Panc1 (cell line): ENCODE data around the gene LNX1. TPM values are rescaled to one million over a fixed set of nuclear protein-coding genes. Genes with fewer than 3 reads are reported as not detected.

Source experiments
- ATAC-seq: fragments of 200-7000 bp; cut with Tn5 transposase; 2 replicates; pipeline ENCODE4 v1.9.1; 2020; ENCODE audit warnings: mild to moderate bottlenecking, moderate library complexity
- BruUV-seq: library from RNA; stranded (reverse); fragments of 400-500 nt; replicated peaks from 2 replicates; lab custom pipeline; 2021; lab: Mats Ljungman, UMichigan
- CTCF ChIA-PET: fragments of 300-600 bp; sonication (Branson Sonifier 250); formaldehyde crosslinking; loops from one replicate; lab custom pipeline; 2022; ENCODE audit warnings: antibody characterized with exemption; lab: Charles Lee
- POLR2A ChIA-PET: fragments of 300-600 bp; sonication (Branson Sonifier 250); formaldehyde crosslinking; loops from one replicate; lab custom pipeline; 2022; ENCODE audit warnings: antibody characterized with exemption; lab: Charles Lee
- DNase-seq: peaks from one replicate; pipeline ENCODE4 v3.0.0-alpha.2; 2010; ENCODE audit warnings: low read depth, low spot score
- H3K27ac ChIP-seq: 2 replicates; pipeline ENCODE4 v1.5.1; 2011; ENCODE audit warnings: mild to moderate bottlenecking, low read length, inconsistent platforms
- H3K27me3 ChIP-seq: fragments of 200-500 bp; sonication (Bioruptor generic); 2 replicates; pipeline ENCODE4 v1.6.0; 2014; ENCODE audit warnings: low read length, inconsistent platforms; ENCODE audit not compliant: control insufficient read depth, insufficient read depth
- H3K36me3 ChIP-seq: fragments of 200-500 bp; sonication (Bioruptor generic); 2 replicates; pipeline ENCODE4 v1.5.1; 2014; ENCODE audit warnings: inconsistent platforms, mild to moderate bottlenecking, low read length, moderate library complexity; ENCODE audit not compliant: control insufficient read depth, insufficient read depth
- H3K4me1 ChIP-seq: 2 replicates; pipeline ENCODE4 v1.5.1; 2011; ENCODE audit warnings: inconsistent platforms, mild to moderate bottlenecking, low read length, moderate library complexity; ENCODE audit not compliant: control insufficient read depth, insufficient read depth
- H3K4me3 ChIP-seq, 2 experiments: 2 replicates each; pipeline ENCODE4 v1.5.1; 2011 to 2012; ENCODE audit warnings: low read depth in 2 of 2, low read length in 2 of 2, mild to moderate bottlenecking in 2 of 2, inconsistent platforms in 1 of 2, moderate library complexity in 1 of 2
- H3K9me3 ChIP-seq: fragments of 200-500 bp; sonication (Bioruptor generic); 2 replicates; pipeline ENCODE4 v1.5.1; 2014; ENCODE audit warnings: low read depth, mild to moderate bottlenecking, inconsistent platforms, low read length, moderate library complexity; ENCODE audit not compliant: control insufficient read depth, insufficient read depth
- POLR2AphosphoS5 ChIP-seq: IDR thresholded peaks from 2 replicates; pipeline ENCODE4 v1.6.1; 2012; ENCODE audit warnings: mild to moderate bottlenecking, low read depth, low read length, moderate library complexity
- REST ChIP-seq, 2 experiments: IDR thresholded peaks; 2 replicates each; pipeline ENCODE4 v1.6.1; 2011 to 2012; ENCODE audit warnings: low read depth in 2 of 2, control low read depth in 1 of 2, low read length in 1 of 2, mild to moderate bottlenecking in 1 of 2, moderate library complexity in 1 of 2; ENCODE audit not compliant: insufficient read depth in 1 of 2
- SIN3A ChIP-seq: IDR thresholded peaks from 2 replicates; pipeline ENCODE4 v1.6.1; 2012; ENCODE audit warnings: low read depth, mild to moderate bottlenecking, low read length, moderate library complexity, borderline replicate concordance; ENCODE audit not compliant: insufficient read depth
- TCF7L2 ChIP-seq: IDR thresholded peaks from 2 replicates; pipeline ENCODE4 v1.6.1; 2011; ENCODE audit warnings: mild to moderate bottlenecking, low read depth, low read length, inconsistent platforms
- in situ Hi-C: cut with HindIII; loops from 2 replicates; pipeline ENCODE4 v1.10.0; 2016; ENCODE audit warnings: low sequenced_read_pairs, low pct_unique_long_range_greater_than_20kb
- intact Hi-C: fragments of 100-400 bp; cut with micrococcal nuclease; formaldehyde crosslinking; loops from one replicate; pipeline ENCODE4 v1.10.0; 2022; ENCODE audit not compliant: unreplicated experiment
- total RNA-seq: library from RNA; stranded (reverse); gene quantifications from one replicate; pipeline ENCODE4 v1.2.1, GENCODE V29; 2021; ENCODE audit not compliant: unreplicated experiment
- TF ChIP-seq, protein P1 (sequence below): fragments of 450-650 bp; IDR thresholded peaks from 2 replicates; pipeline ENCODE4 v1.5.1; 2017; ENCODE audit warnings: mild to moderate bottlenecking

The LNX1 gene
- total RNA-seq, 1 experiment from 2014 or later = 0.18 TPM

DNA sequence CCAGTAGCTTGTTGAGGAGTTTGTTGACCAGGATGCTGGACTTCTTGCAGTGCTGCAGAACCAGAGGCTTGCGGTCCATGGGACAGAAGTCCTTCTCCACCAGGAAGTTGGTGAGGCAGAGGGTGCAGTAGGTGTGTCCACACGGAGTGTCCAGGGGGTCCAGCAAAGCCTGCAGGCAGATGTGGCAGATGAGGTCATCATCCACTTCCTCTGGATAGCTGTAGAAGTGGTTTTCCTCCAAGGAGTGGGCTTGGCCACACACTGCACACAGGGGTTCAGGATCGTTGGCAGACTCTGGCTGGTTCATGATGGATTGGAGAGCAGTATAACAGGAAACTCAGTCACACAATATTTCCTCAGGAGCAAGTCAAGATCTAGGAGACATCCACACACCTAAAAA, 17.6 kb downstream of the LNX1 start:
- H3K36me3 ChIP-seq = no peaks in the 10 kb centered on the region
- no peak for TF ChIP-seq TCF7L2
- no peak for TF ChIP-seq SIN3A
- TF ChIP-seq, protein P1, sequence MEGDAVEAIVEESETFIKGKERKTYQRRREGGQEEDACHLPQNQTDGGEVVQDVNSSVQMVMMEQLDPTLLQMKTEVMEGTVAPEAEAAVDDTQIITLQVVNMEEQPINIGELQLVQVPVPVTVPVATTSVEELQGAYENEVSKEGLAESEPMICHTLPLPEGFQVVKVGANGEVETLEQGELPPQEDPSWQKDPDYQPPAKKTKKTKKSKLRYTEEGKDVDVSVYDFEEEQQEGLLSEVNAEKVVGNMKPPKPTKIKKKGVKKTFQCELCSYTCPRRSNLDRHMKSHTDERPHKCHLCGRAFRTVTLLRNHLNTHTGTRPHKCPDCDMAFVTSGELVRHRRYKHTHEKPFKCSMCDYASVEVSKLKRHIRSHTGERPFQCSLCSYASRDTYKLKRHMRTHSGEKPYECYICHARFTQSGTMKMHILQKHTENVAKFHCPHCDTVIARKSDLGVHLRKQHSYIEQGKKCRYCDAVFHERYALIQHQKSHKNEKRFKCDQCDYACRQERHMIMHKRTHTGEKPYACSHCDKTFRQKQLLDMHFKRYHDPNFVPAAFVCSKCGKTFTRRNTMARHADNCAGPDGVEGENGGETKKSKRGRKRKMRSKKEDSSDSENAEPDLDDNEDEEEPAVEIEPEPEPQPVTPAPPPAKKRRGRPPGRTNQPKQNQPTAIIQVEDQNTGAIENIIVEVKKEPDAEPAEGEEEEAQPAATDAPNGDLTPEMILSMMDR = no peak
- TF ChIP-seq POLR2AphosphoS5 = no peak
- no peak for TF ChIP-seq REST (IDR thresholded peaks at IDR 0.05; ENCODE audit: insufficient read depth in 1 of 2, low read depth in 2 of 2, low read length in 1 of 2)
- in situ Hi-C loops = no loop called here
- intact Hi-C loops = no loop called here
- ChIA-PET POLR2A (no interaction called here), CTCF (no interaction called here)
- H3K4me3 ChIP-seq = no peak overlapping the region
- ATAC-seq (no peak), DNase-seq (no peak)
- H3K27ac ChIP-seq = no peak overlapping the region
- no peaks in the 10 kb centered on the region for H3K27me3 ChIP-seq
- peaks cover 5% of the 10 kb centered on the region; the same call in 1 of the 2 replicates for H3K4me1 ChIP-seq
- no peaks in the 10 kb centered on the region for H3K9me3 ChIP-seq
- BruUV-seq = no TSS peak

DNA sequence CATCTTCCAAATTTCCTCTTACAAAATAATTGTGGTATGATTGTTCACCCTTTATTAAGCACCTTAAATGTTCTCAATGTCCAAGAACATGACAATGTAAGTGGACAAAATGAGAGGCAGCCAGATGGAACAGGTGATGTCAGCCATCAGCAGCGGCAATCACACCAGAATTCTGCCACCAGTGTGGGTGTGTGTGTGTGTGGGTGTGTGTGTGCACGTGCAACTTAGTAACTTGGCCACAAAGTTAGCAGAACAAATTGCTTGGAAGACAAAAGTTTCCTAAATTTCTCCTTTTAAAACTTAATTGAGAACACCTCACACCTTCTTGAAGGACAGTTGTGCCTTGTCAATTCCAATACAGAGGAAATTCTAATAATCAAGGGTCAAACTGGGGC, 18.7 kb downstream of the LNX1 start:
- H3K4me3 ChIP-seq = no peak overlapping the region
- DNase-seq = no peak
- in situ Hi-C loops = no loop called here
- H3K36me3 ChIP-seq = no peaks in the 10 kb centered on the region
- no peaks in the 10 kb centered on the region for H3K9me3 ChIP-seq
- intact Hi-C loops = no loop called here
- POLR2A ChIA-PET = no interaction called here
- BruUV-seq = no TSS peak
- ATAC-seq = no peak
- no peak for TF ChIP-seq SIN3A
- no peak for TF ChIP-seq POLR2AphosphoS5
- no peak for TF ChIP-seq TCF7L2
- TF ChIP-seq REST (IDR thresholded peaks at IDR 0.05; ENCODE audit: insufficient read depth in 1 of 2, low read depth in 2 of 2, low read length in 1 of 2) = no peak
- TF ChIP-seq, protein P1 = no peak
- no peaks in the 10 kb centered on the region for H3K27me3 ChIP-seq
- 0 out of 2 replicates have a peak, but pooled peaks cover under 1% of the 10 kb centered on the region for H3K4me1 ChIP-seq
- H3K27ac ChIP-seq = no peak overlapping the region
- CTCF ChIA-PET = no interaction called here
